Keratinocyte (primary cell): Measurements from ENCODE around the gene NOX3. TPM values are rescaled to one million over a fixed set of nuclear protein-coding genes. Genes with fewer than 3 reads are reported as not detected.

Experiments used
- DNase-seq: peaks from one replicate; pipeline ENCODE4 v3.0.0-alpha.2; 2011; ENCODE audit warnings: low read depth, missing footprints, low spot score
- FAIRE-seq: peaks from 2 replicates; lab custom pipeline; 2011; peaks lifted over from hg19 to GRCh38; lab: Jason Lieb, UNC
- H2AFZ ChIP-seq: 2 replicates; pipeline ENCODE4 v1.6.0; 2012; ENCODE audit warnings: low read length, control low read depth, inconsistent platforms; ENCODE audit not compliant: control insufficient read depth
- H3K27ac ChIP-seq: 2 replicates; pipeline ENCODE4 v1.5.1; 2011; ENCODE audit warnings: low read length; ENCODE audit not compliant: control insufficient read depth, insufficient read depth
- H3K27me3 ChIP-seq: 3 replicates; pipeline ENCODE4 v1.6.0; 2011; ENCODE audit warnings: low read length; ENCODE audit not compliant: control insufficient read depth, insufficient read depth; ENCODE audit errors: extremely low read depth
- H3K36me3 ChIP-seq, 2 experiments: 2 replicates in 1 of 2; 3 replicates in 1 of 2; pipeline ENCODE4 v1.5.1; 2011; ENCODE audit warnings: low read length in 2 of 2, mild to moderate bottlenecking in 1 of 2; ENCODE audit not compliant: control insufficient read depth in 2 of 2, insufficient read depth in 2 of 2; ENCODE audit errors: extremely low read depth in 1 of 2
- H3K4me1 ChIP-seq: 3 replicates; pipeline ENCODE4 v1.5.1; 2011; ENCODE audit warnings: low read length; ENCODE audit not compliant: control insufficient read depth, insufficient read depth; ENCODE audit errors: extremely low read depth
- H3K4me2 ChIP-seq: 3 replicates; pipeline ENCODE4 v1.6.0; 2011; ENCODE audit warnings: low read depth, low read length; ENCODE audit not compliant: control insufficient read depth, insufficient read depth; ENCODE audit errors: extremely low read depth
- H3K4me3 ChIP-seq, 3 experiments: fragments of 200-600 bp in 1 of 3; sonication (generic) in 1 of 3; 2 replicates in 2 of 3; 3 replicates in 1 of 3; pipeline ENCODE4 v1.5.1; 2011 to 2016; ENCODE audit warnings: low read length in 3 of 3, mild to moderate bottlenecking in 3 of 3, control low read depth in 2 of 3, inconsistent platforms in 1 of 3, low read depth in 1 of 3, mixed read lengths in 1 of 3, mixed run types in 1 of 3, moderate library complexity in 1 of 3; ENCODE audit not compliant: control insufficient read depth in 2 of 3, insufficient read depth in 2 of 3; ENCODE audit errors: extremely low read depth in 1 of 3
- H3K79me2 ChIP-seq: 2 replicates; pipeline ENCODE4 v1.6.0; 2012; ENCODE audit warnings: low read length; ENCODE audit not compliant: control insufficient read depth, insufficient read depth
- H3K9ac ChIP-seq: 3 replicates; pipeline ENCODE4 v1.6.0; 2011; ENCODE audit warnings: low read length; ENCODE audit not compliant: control insufficient read depth, insufficient read depth; ENCODE audit errors: extremely low read depth
- H3K9me1 ChIP-seq: 3 replicates; pipeline ENCODE4 v1.6.0; 2011; ENCODE audit warnings: low read length; ENCODE audit not compliant: control insufficient read depth, insufficient read depth; ENCODE audit errors: extremely low read depth
- H3K9me3 ChIP-seq: 2 replicates; pipeline ENCODE4 v1.5.1; 2012; ENCODE audit warnings: low read depth, low read length; ENCODE audit not compliant: control insufficient read depth
- H4K20me1 ChIP-seq: 3 replicates; pipeline ENCODE4 v1.6.0; 2011; ENCODE audit warnings: low read length; ENCODE audit not compliant: control insufficient read depth, insufficient read depth; ENCODE audit errors: extremely low read depth
- EZH2 ChIP-seq: IDR thresholded peaks from one replicate; pipeline ENCODE4 v1.6.1; 2012; ENCODE audit warnings: inconsistent platforms, mild to moderate bottlenecking, low read length, moderate library complexity
- dilution Hi-C: fragments of 300-500 bp; cut with MboI; formaldehyde crosslinking; loops from one replicate; pipeline ENCODE4 v1.7.0; 2020; ENCODE audit warnings: low sequenced_read_pairs; ENCODE audit not compliant: extremely low pct_ligation_motif_present
- polyA plus RNA-seq, 5 experiments: library from polyadenylated mRNA; depleted of rRNA in 3 of 5; stranded (reverse) in 3 of 5; stranded (forward) in 1 of 5; unstranded in 1 of 5; fragments of >200 nt; gene quantifications; 1 replicate in 1 of 5; 2 replicates in 3 of 5; 3 replicates in 1 of 5; pipeline versions ENCODE4 v1.2.1 to v1.2.3, GENCODE V29; 2011 to 2012; ENCODE audit warnings: missing spikeins in 2 of 5, low read depth in 1 of 5, low replicate concordance in 1 of 5
- TF ChIP-seq, protein P1 (sequence below), 3 experiments: IDR thresholded peaks in 1 of 3; conservative IDR thresholded peaks in 1 of 3; optimal IDR thresholded peaks in 1 of 3; 2 replicates in 2 of 3; 3 replicates in 1 of 3; pipeline versions ENCODE3 to v1.5.1; 2011; ENCODE audit warnings: low read length in 3 of 3, mild to moderate bottlenecking in 3 of 3, moderate library complexity in 2 of 3, control low read depth in 1 of 3, inconsistent platforms in 1 of 3; ENCODE audit not compliant: insufficient read depth in 2 of 3; ENCODE audit errors: extremely low read depth in 1 of 3

NOX3 gene
- polyA plus RNA-seq, 1 donor (not counting 4 experiments of a cell fraction or from before 2014, with no cell fraction given) = not detected

DNA sequence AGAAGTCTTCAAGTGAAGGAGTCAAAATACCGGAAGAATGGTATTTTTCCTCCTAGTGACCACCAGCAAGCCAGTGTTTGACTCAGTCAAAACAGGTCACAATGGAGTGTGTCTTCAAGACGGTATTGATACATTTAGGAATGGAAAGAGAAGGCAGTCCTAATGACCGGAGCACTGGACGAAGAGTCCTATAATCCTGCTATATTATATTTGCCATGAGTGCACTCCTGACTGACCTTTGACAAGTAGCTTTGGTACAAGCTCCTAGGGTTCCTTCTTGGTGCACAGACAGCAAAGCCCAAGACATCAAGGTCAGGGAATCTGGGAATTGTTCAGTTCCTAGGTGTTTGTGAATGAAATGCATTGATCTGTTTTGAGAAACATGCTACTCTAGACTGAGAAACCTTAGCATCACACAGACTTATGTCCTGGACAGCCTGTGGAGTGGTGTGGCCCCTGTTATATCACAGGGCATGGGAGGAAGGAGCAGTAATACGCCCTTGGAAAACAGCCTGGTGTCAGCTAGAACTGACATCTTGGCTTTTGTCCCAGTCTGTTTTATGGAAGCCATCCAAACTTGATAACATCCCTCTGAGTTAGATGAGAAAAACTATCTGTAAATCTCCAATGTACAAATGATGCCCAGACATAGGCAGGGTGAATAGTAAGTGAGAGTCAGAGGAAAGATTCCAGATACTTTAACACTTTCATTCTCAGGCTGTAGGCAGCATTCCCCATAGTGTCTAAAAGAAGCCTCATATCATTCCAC is 18.5 kb downstream of the NOX3 start:
- Histone ChIP-seq H2AFZ (no peak overlapping the region), H3K9me1 (no peaks in the 10 kb centered on the region), H3K79me2 (no peaks in the 10 kb centered on the region), H3K4me1 (no peaks in the 10 kb centered on the region), H3K4me3 (no peak overlapping the region), H3K4me2 (no peak overlapping the region), H3K9me3 (no peaks in the 10 kb centered on the region), H3K27me3 (no peaks in the 10 kb centered on the region), H3K27ac (no peak overlapping the region), H3K9ac (no peak overlapping the region), H3K36me3 (no peaks in the 10 kb centered on the region), H4K20me1 (no peaks in the 10 kb centered on the region)
- FAIRE-seq (no peak), DNase-seq (no peak)
- dilution Hi-C loops = no loop called here
- TF ChIP-seq EZH2 = no peak
- TF ChIP-seq, protein P1, sequence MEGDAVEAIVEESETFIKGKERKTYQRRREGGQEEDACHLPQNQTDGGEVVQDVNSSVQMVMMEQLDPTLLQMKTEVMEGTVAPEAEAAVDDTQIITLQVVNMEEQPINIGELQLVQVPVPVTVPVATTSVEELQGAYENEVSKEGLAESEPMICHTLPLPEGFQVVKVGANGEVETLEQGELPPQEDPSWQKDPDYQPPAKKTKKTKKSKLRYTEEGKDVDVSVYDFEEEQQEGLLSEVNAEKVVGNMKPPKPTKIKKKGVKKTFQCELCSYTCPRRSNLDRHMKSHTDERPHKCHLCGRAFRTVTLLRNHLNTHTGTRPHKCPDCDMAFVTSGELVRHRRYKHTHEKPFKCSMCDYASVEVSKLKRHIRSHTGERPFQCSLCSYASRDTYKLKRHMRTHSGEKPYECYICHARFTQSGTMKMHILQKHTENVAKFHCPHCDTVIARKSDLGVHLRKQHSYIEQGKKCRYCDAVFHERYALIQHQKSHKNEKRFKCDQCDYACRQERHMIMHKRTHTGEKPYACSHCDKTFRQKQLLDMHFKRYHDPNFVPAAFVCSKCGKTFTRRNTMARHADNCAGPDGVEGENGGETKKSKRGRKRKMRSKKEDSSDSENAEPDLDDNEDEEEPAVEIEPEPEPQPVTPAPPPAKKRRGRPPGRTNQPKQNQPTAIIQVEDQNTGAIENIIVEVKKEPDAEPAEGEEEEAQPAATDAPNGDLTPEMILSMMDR (optimal IDR thresholded peaks at IDR 0.05 in 1 of 3, IDR thresholded peaks at IDR 0.05 in 1 of 3, conservative IDR thresholded peaks at IDR 0.05 in 1 of 3; ENCODE audit: extremely low read depth in 1 of 3, insufficient read depth in 2 of 3, low read length in 3 of 3) = no peak

DNA sequence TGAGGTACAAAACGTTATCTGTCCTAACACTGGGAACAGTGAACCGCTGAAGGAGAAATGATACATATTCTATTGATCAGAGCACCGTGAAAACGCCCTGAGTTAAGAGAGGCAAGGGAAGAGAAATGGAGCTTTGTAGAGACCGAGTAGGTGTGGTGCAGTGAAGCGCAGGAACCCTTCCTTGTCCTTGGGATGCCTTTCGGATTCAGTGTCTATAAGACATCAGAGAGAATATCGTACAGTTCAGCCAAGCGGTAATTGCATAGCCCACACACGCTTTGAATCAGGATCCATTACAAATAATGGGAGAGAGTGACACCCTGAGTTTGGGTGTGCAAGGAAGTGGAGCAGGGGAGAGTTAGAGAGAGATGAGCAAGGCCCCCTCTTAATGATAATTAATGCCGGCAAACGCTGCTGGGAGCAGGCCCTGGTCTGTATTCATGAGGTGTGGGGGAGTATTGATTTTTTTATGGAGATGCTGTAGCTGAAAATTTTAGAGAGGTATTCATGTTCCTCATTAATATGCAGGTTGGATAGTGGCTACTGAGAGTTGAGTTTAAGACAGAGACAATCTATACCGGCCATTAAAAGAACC is 20.7 kb downstream of the NOX3 start:
- H3K27me3 ChIP-seq = no peaks in the 10 kb centered on the region
- no peak overlapping the region for H3K27ac ChIP-seq
- TF ChIP-seq, protein P1 (optimal IDR thresholded peaks at IDR 0.05 in 1 of 3, IDR thresholded peaks at IDR 0.05 in 1 of 3, conservative IDR thresholded peaks at IDR 0.05 in 1 of 3; ENCODE audit: extremely low read depth in 1 of 3, insufficient read depth in 2 of 3, low read length in 3 of 3) = no peak
- no peak for TF ChIP-seq EZH2

More for the DNA sequence above, 20.7 kb downstream of the NOX3 start:
- H3K9me3 ChIP-seq = no peaks in the 10 kb centered on the region
- no peaks in the 10 kb centered on the region for H3K9me1 ChIP-seq
- H3K4me3 ChIP-seq = no peak overlapping the region
- H3K4me2 ChIP-seq = no peak overlapping the region
- no peaks in the 10 kb centered on the region for H3K36me3 ChIP-seq
- H3K79me2 ChIP-seq = no peaks in the 10 kb centered on the region
- no peak overlapping the region for H3K9ac ChIP-seq
- H3K4me1 ChIP-seq = no peaks in the 10 kb centered on the region
- DNase-seq (no peak), FAIRE-seq (no peak)
- no peak overlapping the region for H2AFZ ChIP-seq
- no peaks in the 10 kb centered on the region for H4K20me1 ChIP-seq
- dilution Hi-C loops = no loop called here
